Chondrocyte (in vitro differentiated cells): ENCODE results near the gene OSTF1. TPM values are rescaled to one million over a fixed set of nuclear protein-coding genes. Genes with fewer than 3 reads are reported as not detected.

Source experiments
- DNase-seq: peaks from one replicate; pipeline ENCODE4 v3.0.0; 2021; ENCODE audit warnings: mixed read lengths, low spot score
- H3K27ac Mint-ChIP-seq: one replicate; pipeline ENCODE4 v1.8.0; 2021; ENCODE audit warnings: mild to moderate bottlenecking, moderate library complexity, mixed read lengths; ENCODE audit not compliant: unreplicated experiment
- H3K27me3 Mint-ChIP-seq: 2 replicates; pipeline ENCODE4 v1.8.0; 2021; ENCODE audit warnings: low read depth, mixed read lengths
- H3K36me3 Mint-ChIP-seq: 2 replicates; pipeline ENCODE4 v1.8.0; 2021; ENCODE audit warnings: low read depth, mixed read lengths
- H3K4me1 Mint-ChIP-seq: 2 replicates; pipeline ENCODE4 v1.8.0; 2021; ENCODE audit warnings: low read depth, mild to moderate bottlenecking, mixed read lengths
- H3K4me3 Mint-ChIP-seq: one replicate; pipeline ENCODE4 v1.8.0; 2021; ENCODE audit warnings: mild to moderate bottlenecking, moderate library complexity, mixed read lengths; ENCODE audit not compliant: unreplicated experiment
- H3K9me3 Mint-ChIP-seq: 2 replicates; pipeline ENCODE4 v1.8.0; 2021; ENCODE audit warnings: low read depth, mixed read lengths
- long read RNA-seq: library from polyadenylated mRNA; stranded (forward); transcript quantifications from one replicate; pipeline ENCODE4 v2.0.0, GENCODE V29; 2021
- total RNA-seq: library from RNA; stranded (reverse); gene quantifications from 3 replicates; pipeline ENCODE4 v1.2.1, GENCODE V29; 2021
- TF ChIP-seq, protein P1 (sequence below): fragments of 200-600 bp; sonication (generic); IDR thresholded peaks from 2 replicates; pipeline ENCODE4 v1.5.0; 2021; ENCODE audit warnings: antibody characterized with exemption, mild to moderate bottlenecking, moderate library complexity

Gene OSTF1
- 29.0 to 30.8 TPM (median 29.8 TPM) in 3 replicates for total RNA-seq
- long read RNA-seq, transcript OSTF1-201 (10 exons, 1,319 nt), result major isoform, 22 of 25 reads
- long read RNA-seq, partial matches to known transcripts, result 0 of 25 reads
- long read RNA-seq, other reads (novel, unspliced or antisense), result 3 of 25 reads

DNA sequence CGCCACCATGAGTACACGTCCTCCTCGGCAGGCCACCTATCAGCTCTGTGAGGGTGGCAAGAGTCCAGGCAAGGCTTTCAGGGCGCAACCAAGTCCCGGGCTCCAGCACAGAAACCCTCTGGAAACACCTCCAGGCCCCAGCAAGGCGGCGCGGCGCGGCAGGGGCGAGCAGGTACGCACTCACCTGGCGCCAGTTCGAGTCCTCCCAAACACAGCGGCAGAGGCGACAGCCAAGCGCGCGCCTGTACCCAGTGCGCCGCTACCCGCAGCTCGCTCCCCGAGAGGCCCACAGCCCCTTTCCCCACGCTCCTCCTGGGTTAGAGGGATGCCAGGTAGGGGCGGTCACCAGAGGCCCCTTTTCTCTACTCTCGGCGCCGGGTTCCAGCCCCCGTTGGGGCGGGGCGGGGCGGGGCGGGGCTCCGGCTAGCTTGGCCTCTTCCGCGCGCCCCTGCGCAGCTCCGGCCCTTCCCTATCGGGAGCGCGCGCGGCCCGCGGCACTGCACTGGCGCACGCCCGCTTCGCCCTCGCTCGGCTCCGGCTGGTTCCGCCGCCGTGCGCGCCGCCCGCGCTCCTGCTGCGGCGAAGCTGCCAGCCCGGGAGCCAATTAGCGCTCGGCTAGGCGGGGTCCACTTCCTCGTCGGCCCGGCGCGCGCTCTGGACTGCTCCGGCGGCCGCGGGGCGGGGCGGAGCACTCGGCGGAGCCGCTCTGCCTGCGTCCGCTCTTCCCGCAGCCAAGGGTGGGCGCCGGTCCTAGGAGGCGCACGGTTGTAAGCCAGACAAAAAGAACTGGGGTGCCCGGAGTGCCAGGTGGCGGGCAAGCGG lies at the start of gene OSTF1, which contains the start of gene NMRK1:
Gene OSTF1, plus strand, starts transcription at position 691 of the 822 bp plus-strand sequence. CDS start 179 bp downstream, outside the sequence.
Gene NMRK1, minus strand, starts transcription at position 332 of the 822 bp plus-strand sequence. CDS start 5,040 bp downstream, outside the sequence.
- peak; percentile 98 for DNase-seq
- H3K27ac Mint-ChIP-seq, result peak within 1 kb of the TSS; percentile 98
- TF ChIP-seq, protein P1, sequence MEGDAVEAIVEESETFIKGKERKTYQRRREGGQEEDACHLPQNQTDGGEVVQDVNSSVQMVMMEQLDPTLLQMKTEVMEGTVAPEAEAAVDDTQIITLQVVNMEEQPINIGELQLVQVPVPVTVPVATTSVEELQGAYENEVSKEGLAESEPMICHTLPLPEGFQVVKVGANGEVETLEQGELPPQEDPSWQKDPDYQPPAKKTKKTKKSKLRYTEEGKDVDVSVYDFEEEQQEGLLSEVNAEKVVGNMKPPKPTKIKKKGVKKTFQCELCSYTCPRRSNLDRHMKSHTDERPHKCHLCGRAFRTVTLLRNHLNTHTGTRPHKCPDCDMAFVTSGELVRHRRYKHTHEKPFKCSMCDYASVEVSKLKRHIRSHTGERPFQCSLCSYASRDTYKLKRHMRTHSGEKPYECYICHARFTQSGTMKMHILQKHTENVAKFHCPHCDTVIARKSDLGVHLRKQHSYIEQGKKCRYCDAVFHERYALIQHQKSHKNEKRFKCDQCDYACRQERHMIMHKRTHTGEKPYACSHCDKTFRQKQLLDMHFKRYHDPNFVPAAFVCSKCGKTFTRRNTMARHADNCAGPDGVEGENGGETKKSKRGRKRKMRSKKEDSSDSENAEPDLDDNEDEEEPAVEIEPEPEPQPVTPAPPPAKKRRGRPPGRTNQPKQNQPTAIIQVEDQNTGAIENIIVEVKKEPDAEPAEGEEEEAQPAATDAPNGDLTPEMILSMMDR, result no peak
- no peaks in the 10 kb centered on the region for H3K27me3 Mint-ChIP-seq
- H3K36me3 Mint-ChIP-seq, result no peaks in the 10 kb centered on the region
- H3K4me3 Mint-ChIP-seq, result peak within 1 kb of the TSS; percentile 99
- no peaks in the 10 kb centered on the region for H3K9me3 Mint-ChIP-seq
- peaks cover 47% of the 10 kb centered on the region for H3K4me1 Mint-ChIP-seq

GRCh38 chr9:75039009-75039408 lies 49.3 kb upstream of the OSTF1 start:
- no peaks in the 10 kb centered on the region for H3K4me1 Mint-ChIP-seq
- H3K27me3 Mint-ChIP-seq, result peaks cover 16% of the 10 kb centered on the region
- TF ChIP-seq, protein P1, result no peak
- no peaks in the 10 kb centered on the region for H3K9me3 Mint-ChIP-seq
- H3K36me3 Mint-ChIP-seq, result no peaks in the 10 kb centered on the region
- no peak overlapping the region for H3K27ac Mint-ChIP-seq
- no peak for DNase-seq
- H3K4me3 Mint-ChIP-seq, result no peak overlapping the region

DNA sequence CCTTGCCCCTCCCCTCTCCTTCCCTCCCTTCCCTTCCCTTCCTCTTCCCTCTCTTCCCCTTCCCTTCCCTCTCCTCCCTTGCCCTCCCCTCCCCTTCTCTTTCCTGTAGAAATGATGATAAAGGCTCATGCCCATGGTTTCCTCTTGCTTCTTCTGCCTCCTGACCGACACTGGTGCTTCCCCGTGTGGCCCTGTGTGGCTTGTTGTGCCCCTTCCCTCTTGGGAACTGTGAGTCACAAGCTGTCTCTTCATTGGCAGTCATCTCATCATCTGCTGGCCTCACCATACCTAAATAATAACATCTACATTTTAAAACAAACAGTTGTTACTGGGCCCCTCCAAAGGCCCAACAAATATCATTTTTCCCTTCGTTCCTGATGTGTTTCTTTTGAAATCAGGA lies 48.5 kb upstream of the OSTF1 start:
- no peaks in the 10 kb centered on the region for H3K4me1 Mint-ChIP-seq
- H3K4me3 Mint-ChIP-seq, result no peak overlapping the region
- no peak overlapping the region for H3K27ac Mint-ChIP-seq
- TF ChIP-seq, protein P1, result no peak
- peaks cover 19% of the 10 kb centered on the region for H3K27me3 Mint-ChIP-seq
- H3K36me3 Mint-ChIP-seq, result no peaks in the 10 kb centered on the region
- no peaks in the 10 kb centered on the region for H3K9me3 Mint-ChIP-seq
- no peak for DNase-seq

DNA sequence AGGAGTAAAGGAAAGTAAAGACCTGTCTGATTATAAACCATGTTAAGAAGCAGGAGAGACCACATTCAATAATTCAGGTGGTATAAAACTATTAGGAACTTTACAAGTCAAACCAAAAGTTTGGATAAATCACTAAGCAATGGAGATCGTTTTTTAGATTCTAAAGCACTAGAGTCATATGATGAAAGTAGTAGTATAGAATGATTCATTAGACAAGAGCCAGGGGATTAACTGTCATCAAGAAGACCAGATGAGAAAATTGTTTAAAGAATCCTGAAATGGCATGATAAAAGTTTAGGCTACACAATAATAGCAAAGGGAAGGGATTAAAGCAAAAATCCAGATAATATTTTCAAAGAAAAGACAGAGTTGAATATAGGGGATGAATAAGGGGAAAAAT lies 47.3 kb upstream of the OSTF1 start:
- DNase-seq, result no peak
- no peaks in the 10 kb centered on the region for H3K4me1 Mint-ChIP-seq
- H3K36me3 Mint-ChIP-seq, result no peaks in the 10 kb centered on the region
- no peak overlapping the region for H3K27ac Mint-ChIP-seq
- H3K4me3 Mint-ChIP-seq, result no peak overlapping the region
- TF ChIP-seq, protein P1, result no peak
- no peaks in the 10 kb centered on the region for H3K9me3 Mint-ChIP-seq
- H3K27me3 Mint-ChIP-seq, result peaks cover 24% of the 10 kb centered on the region

DNA sequence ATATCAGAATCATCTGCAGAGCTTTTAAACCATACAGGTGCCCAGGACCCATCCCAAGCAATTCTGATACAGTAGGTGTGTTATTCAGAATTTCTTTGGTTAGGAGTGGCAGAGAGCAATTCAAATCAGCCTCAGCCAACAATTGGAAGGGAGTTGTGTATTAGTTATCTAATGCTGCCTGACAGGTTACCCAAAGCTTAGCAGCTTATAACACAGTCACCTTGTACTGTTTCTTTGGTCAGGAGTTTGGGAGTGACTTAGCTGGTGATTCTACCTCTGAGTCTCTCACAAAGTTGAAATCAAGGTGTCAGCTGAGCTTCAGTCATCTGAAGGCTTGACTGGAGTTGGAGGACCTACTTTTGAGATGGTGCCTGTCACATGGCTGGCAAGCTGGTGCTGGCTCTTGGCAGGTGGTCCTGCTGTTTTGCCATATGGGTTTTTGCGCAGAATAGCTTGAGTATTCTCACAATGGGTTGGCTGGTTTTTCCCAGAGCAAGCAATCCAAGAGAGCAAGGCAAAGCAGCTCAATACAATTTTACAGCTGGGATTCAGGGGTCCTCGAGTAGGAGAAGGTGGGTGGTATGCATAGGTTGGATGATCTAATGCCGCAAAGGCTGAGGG lies 41.5 kb upstream of the OSTF1 start:
- H3K9me3 Mint-ChIP-seq, result no peaks in the 10 kb centered on the region
- no peaks in the 10 kb centered on the region for H3K4me1 Mint-ChIP-seq
- TF ChIP-seq, protein P1, result no peak
- H3K27me3 Mint-ChIP-seq, result peaks cover 30% of the 10 kb centered on the region
- DNase-seq, result no peak
- no peaks in the 10 kb centered on the region for H3K36me3 Mint-ChIP-seq
- no peak overlapping the region for H3K27ac Mint-ChIP-seq
- no peak overlapping the region for H3K4me3 Mint-ChIP-seq
